Daoy (cell line): ENCODE data around the gene ACD. TPM values are rescaled to one million over a fixed set of nuclear protein-coding genes. Genes with fewer than 3 reads are reported as not detected.
"Not testable (repeated sequence)": the region's sequence is repeated elsewhere in the genome, so short reads cannot be mapped to it uniquely, and the experiment has no call there.

ENCODE experiments used
- DNase-seq: peaks from one replicate; pipeline ENCODE4 v3.0.0-alpha.2; 2015; ENCODE audit warnings: low read depth
- total RNA-seq: library from RNA; depleted of rRNA; stranded (reverse); fragments of >200 nt; shearing (Covaris generic); gene quantifications from 2 replicates; pipeline ENCODE4 v1.2.3, GENCODE V29; 2014; rRNA removed

ACD gene
- total RNA-seq, result 31.6 and 39.9 TPM in 2 replicates

DNA sequence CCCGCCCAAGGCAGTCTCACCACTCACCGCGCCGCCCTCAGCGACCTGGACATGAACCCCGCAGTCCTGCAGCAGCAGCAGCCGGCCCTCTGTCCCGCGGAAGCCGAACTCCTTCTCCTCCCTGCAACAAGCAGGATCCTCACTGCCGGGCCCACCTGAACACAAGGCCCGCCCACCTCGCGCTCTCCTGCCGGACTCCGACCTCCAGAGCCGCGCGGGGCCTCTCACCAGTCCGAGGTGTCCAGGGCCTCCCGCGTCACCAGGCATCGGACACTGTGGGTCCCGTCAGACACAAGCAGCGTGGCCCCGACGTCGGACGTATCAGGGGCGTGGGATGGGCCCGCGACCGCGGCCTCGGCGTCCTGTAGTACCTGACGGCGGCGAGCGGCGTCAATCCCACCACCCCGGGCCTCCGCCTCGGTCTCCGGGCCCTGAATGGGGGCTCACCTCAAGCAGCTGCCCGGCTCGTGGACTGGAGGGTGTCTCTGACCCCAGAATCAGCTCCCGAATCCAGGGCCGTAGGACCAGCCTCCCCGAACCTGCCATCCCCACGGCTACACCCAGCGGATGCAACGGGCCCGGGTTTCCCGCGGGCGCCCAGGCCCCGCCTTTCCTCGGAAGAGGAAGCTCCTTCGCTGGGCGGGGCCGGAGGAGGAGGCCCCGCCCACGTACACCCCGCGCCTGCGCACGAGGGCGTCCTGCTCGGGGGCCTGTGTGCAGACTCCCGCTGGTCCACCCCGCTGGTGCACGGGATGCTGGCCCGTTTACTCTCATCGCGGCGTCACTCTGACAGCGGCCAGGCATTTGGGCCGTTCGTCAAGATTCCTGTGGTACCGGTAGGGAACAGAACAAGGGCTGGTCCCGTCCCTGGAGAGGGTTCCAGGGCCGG is at the start of gene ACD:
Gene ACD, minus strand, starts transcription at position 586 of the 889 bp plus-strand sequence. Its CDS starts 40 bp downstream, at position 546.
- DNase-seq, result peak; percentile 92

DNA sequence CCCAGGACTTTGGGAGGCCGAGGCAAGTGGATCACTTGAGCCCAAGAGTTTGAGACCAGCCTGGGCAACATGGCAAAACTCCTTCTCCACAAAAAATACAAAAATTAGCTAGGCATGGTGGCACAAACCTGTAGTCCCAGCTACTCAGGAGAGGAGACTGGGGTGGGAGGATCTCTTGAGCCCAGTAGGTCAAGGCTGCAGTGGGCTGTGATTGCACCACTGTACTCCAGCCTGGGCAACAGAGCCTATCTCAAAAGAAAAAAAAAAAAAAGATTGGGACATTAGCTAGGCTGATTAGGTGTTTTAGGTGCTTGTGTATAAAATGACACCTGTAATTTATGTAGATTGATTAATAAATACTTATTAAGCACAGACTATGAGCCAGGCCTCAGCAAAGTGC is 49.0 kb upstream of the ACD start:
- DNase-seq, result no peak

DNA sequence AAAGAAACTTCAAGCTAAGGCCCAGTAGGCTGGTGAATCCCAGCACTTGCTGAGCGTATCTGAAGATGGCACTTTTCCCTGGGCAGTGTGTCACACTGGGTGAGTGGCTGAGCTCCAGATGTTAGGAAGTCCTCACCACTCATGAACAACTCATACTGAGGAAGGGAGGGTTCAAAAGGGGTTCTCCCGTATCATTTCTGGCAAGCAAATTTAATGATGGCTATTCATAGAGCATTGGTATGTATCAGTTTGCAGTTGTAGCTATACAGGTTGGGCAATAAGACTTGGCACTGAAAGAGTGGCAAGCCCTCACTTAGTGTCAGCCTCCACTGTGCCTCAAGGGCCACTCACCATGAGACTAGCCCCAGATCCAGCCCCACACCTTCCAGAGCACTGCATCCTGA is 48.3 kb upstream of the ACD start:
- DNase-seq, result no peak

DNA sequence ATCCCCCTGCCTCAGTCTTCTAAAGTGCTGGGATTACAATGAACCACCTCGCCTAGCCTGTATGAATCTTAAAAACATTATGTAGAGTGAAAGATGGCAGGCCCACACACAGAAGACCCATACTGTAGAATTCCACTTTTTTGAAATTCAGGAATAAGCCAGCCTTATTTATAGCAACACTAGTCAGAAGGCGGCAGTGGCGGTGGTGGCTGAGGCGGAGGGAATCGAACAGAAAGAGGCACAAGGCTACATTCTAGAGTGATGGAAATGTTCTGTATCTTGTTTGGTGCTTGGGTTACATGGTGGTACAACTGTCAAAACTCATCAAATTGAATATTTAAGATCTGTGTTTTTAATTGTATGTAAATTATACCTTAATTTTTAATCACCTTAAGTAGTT is 47.7 kb upstream of the ACD start:
- DNase-seq, result no peak

DNA sequence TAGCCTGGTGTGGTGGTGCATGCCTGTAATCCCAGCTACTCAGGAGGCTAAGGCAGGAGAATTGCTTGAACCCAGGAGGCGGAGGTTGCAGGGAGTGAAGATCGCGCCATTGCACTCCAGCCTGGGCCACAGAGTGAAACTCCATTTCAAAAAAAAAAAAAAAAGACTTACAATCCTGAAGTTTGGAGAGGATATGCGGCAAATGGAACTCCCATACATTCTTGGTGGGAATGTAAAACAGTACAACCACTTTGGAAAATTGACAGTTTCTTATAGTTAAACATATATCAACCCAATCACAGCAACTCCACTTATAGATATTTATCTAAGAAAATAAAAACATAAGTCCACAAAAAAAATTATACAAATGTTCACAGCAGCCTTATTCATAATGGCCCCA is 47.1 kb upstream of the ACD start:
- no peak for DNase-seq

DNA sequence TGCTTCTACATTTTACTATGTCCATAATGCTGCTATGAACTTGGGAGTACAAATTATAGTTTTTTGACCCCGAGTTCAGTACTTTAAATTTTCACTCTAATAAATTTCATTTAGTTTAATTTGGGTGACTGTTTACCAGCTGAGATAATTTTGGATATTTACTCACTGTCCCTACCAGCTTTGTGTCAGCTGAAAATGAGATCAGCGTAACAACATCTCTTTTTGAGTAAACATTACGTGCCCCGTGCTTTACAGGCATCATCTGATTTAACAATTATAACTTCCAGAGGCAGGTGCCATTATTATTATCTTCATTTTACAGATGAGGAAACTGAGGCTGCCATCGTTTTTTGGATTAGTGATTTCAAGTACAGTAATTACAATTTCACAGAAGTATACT is 44.0 kb upstream of the ACD start:
- no peak for DNase-seq

DNA sequence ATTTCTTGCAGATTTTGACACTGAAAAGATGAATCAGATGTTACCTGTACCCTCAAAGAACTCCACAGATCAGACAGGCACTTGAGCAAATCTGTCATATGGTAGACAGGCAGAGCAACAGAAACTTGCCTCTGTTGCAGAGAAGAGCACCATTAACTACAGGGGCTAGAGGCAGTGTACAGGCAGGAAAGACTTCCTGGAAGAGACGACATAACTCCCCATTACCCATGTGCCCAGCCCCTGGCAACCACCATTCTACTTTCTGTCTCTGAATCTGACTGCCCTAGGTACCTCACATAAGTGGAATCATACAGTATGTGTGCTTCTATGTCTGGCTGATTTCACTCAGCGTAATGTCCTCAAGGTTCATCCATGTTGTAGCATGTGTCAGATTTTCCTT is 43.6 kb upstream of the ACD start:
- DNase-seq, result no peak

DNA sequence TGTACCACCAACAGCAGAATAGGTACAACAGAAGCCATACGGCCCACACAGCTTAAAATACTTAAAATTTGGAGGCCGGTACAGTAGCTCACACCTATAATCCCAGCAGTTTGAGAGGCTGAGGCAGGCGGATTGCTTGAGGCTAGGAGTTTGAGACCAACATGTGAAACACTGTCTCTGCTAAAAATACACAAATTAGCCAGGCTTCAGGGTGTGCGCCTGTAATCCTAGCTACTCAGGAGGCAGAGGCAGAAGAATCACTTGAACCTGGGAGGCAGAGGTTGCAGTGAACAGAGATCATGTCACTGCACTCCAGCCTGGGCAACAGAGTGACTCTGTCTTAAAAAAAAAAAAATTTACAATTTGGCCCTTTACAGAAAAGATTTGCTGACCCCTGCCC is 42.1 kb upstream of the ACD start:
- no peak for DNase-seq

DNA sequence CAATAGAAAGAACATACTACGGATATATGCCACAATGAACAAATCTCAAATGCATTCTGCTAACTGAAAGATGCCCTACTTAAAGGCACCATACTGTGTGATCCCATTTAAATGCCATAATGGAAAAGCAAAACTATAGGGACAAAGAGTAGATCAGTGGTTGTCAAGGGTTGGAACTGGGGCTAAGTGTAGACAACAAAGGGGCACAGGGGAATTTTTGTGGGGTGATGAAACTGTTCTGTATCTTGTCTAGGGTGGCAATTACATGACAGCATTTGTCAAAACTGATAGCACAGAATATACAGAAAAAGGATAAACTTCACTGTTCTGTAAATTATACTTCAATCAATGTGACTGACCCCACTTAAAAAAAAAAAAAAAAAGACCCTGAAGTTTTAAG is 41.4 kb upstream of the ACD start:
- DNase-seq, result no peak

DNA sequence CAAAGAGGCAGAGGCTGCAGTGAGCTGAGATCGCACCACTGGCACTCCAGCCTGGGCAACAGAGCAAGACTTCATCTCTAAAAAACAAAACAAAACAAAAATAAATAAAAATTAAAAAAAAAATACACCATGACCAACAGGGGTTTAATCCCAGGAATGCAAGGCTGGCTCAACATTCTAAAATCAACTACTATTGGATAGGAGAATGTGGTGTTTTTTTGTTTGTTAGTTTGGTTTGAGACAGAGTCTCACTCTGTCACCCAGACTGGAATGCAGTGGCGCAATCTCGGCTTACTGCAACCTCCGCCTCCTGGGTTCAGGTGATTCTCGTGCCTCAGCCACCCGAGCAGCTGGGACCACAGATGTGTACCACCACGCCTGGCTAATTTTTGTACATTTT is 39.2 kb upstream of the ACD start:
- no peak for DNase-seq

DNA sequence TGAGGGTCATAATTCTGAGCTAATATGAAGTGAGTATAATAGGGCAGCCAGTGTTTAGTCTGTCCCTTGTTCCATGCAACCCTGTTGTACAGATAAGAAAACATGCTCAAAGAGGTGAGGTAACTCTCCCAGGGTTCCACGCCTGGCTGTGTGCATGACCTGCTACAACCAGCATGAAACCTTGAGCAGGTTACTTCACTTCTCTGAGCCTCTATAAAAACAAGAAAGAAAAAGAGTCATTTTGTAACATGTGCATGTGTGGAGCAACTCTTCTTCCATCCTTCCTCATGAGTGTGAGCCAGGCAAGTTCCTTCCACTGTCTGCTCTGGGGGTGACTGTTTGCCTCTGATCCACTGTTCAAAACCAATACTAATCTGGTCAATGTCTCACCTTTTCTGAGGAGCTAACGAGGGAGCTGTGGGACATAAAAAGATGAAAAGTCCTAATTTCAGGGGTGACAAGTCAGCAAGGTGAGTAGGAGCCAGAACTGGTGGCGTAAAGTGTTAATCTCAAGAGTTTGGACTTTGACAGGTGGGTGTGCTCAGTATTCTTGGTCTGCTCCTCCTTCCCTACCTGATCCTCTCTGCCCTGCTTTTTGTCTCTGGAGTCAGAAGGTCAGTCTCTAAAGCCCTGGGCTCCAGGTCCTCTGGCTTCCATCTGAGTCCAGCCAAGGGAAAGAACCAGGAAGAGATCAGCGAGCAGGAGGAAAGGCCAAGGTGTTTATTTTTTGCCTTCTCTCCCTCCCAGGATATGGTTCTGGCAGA is 37.5 kb upstream of the ACD start:
- DNase-seq, result no peak

DNA sequence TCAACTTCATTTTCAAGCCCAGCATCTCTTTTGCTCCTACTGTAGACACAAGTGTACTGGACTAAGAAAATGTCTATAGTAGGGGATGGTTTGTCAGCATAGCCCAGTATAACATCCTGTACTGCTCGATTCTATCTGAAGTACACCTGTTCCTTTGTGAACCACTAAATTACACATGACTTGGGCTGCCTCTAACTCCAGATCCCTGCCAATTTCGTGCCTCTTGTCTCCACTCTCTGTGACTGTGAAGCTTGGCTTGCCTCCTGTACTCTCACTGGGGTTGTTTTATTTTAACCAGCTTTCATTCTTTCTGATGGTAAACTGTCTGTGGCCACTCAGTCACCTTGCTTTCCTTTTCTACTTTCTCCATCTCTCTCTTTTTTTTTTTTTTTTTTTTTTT is 34.6 kb upstream of the ACD start:
- no peak for DNase-seq

DNA sequence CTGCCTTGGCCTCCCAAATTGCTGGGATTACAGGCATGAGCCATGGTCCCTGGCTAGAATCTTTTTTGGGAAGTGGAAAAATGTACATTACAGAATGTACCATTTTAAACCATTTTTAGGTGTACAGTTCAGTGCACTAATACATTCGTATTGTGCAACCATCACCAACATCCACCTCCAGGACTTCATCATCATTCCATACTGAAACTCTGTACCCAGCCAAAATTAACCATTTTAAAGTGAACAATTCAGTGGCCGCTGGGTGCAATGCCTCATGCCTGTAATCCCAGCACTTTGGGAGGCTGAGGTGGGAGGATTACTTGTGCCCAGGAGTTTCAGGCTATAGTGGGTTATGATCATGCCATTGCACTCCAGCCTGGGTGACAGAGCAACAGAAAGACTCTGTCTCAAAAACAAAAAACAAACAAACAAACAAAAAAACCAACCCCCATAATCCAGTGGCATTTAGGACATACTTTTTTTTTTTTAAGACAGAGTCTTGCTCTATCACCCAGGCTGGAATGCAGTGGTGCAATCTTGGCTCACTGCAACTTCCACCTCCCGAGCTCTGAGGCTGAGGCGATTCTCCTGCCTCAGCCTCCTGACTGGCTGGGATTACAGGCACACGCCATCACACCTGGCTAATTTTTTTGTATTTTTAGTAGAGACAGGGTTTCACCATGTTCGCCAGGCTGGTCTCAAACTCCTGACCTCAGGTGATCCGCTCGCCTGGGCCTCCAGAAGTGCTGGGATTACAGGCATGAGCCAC is 33.6 kb upstream of the ACD start:
- DNase-seq, result not testable (repeated sequence)

DNA sequence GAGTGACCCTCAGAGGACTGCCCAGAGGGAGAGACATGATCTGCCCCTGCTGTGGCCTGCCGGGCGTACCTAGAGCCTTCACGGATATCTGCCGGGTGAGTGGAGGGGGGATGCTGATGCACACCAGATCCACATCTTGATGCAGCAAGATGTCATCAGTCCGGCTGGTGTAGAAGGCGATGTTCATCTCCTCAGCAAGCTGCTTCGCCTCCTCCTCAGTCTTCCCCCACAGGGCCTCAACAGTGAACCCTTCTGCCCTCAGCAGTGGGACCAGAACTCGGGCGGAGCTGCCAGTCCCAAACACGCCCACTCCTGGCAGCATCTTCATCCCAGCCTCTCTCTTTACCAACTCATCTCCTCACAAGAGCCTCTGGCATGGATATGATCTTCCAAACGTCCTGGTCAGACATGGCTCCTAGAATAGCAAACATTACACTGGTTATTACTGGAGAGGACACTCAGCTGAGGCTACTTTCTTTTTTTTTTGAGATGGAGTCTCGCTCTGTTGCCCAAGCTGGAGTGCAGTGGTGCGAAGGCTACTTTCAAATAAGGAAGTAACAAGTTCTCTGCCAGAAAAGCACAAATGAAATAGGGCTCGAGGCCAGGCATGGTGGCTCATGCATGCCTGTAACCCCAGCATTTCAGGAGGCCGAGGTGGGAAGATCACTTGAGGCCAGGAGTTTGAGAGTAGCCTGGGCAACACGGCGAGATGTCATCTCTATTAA is 25.5 kb upstream of the ACD start:
- no peak for DNase-seq

DNA sequence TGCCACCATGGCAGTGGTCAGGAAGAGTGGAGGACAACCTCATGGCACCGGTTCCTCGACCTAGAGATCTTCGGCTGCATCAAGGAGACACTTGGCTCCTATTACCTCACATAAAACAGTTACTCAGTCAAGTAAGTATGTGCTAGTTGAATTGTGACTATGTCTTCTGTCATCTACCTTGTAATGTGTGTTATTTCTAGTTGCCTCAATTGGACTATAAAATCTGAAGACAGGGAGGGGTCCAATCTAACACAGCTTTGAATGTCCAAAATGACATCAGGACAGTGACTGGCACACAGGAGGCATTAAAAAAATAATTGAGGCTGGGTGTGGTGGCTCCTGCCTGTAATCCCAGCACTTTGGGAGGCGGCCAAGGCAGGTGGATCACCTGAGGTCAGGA is 23.7 kb upstream of the ACD start:
- DNase-seq, result no peak

DNA sequence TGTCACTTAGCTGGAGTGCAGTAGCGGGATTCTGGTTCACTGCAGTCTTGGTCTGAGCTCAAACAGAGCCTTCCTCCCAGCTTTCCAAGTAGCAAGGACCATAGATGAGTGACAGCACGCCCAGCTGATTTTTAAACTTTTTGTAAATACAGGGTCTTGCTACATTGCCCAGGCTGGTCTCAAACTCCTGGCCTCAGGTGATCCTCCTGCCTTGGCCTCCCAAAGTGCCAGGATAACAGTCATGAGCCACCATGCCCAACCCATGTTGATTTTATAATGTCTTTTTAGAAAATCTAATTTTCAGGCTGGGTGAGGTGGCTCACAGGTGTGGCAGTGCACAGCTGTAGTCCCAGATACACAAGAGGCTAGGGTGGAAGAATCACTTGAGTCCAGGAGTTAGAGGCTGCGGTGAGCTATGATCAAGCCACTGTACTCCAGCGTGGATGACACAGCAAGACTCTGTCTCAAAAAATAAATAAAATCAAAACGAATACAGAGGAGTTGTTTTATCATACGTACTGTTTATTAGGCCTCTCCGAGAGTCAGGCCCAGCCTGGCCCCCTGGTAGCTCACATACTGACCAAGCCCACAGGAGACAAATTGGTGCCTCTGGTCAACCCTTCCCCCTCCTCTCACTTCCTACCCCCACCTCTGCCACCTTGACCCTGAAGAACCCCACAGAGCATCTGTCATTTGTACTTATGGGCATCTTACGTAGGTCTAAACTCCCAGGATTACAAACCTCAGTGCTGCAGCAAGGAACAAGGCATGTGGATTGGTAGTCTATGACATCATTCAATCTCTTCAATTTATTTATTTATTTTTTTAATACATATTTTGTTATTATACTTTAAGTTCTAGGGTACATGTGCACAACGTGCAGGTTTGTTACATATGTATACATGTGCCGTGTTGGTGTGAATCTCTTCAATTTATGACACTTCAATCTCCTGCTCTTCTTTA is 20.2 kb upstream of the ACD start:
- DNase-seq, result no peak

DNA sequence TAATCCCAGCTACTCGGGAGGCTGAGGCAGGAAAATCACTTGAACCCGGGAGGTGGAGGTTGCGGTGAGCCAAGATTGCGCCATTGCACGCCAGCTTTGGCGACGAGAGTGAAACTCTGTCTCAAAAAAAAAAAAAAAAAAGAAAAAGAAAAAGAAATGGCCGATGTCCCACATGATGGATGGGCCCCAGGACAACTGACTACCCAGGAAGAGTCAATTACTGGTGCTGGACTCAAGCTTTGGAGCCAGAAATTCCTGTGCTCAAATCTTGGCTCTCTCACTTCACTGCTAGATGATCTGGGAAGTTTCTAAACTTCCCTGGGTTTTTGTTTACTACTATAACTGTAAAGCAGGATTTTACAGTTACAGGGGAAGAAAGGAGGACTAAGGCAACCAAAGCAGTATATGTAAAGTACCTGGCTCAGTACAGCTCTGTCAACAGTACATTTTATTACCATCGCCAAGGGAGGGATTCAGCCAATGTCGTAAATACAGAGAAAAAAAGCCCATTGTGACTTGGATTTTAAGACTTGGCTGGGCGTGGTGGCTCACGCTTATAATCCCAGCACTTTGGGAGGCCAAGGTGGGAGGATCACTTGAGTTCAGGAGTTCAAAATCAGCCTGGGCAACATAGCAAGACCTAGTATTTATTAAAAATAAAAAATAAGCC is 18.4 kb upstream of the ACD start:
- DNase-seq, result no peak

DNA sequence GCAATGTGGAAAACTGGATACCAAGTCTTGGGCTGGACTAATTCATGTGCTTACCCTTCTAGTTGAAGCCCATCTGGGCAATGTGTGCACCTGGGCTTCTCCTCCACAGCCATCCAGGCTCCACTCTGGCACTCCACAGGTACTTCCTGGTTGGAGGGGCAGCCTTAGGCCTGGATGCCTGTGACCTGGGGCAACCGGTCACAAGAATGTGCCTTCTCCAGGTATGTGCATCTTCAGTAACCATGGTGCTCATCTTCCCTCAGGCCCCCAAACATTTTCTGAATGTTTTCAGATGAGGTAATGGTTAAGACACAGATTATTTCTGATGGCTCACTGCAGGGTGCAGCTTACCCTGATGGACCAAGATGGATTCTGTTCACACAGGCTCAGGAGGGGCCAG is 17.7 kb upstream of the ACD start:
- DNase-seq, result no peak

DNA sequence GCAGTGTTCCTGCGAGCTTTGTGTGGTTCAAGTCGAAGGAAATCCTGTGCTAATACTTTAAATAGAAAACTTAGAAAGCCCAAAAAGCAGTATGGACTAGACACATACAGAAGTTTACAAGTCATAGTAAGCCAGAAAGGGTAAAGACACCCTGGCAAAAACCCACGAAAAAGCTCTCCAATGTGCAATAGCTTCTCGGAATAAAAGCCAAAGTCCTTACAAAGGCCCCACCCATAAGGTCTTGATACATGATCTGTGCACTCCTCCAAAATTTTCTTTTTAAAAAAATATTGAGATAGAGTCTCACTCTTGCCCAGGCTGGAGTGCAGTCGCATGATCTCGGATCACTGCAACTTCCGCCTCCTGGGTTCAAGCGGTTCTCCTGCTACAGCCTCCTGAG is 16.9 kb upstream of the ACD start:
- no peak for DNase-seq

DNA sequence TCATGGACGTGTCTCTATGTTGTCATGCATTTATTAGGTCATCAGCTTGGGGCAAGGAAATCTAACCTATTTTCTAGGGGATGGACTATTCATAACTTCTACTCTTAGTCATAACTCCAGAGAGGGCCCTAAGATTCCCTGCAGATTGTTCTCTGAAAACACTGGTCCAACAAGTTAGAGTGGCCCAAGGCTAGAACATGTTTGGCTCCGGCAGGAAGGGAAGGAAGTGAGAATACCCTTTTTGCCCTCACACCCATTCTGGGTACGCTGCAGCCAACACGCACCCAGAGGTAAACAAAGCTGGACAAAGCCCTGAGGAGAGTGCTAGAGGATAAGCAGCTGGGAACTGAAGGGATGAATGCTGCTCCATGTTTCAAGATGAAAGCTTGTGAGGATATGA is 16.5 kb upstream of the ACD start:
- DNase-seq, result no peak
